GM18907 (cell line): Measurements from ENCODE around the gene PCDHB7.
"Not testable (repeated sequence)": the region's sequence is repeated elsewhere in the genome, so short reads cannot be mapped to it uniquely, and the experiment has no call there.

Experiments used
- ATAC-seq: cut with Tn5 transposase; IDR thresholded peaks from one replicate; pipeline ENCODE4 v1.9.1; 2021; ENCODE audit warnings: mild to moderate bottlenecking, moderate library complexity; ENCODE audit not compliant: unreplicated experiment

PCDHB7 gene

GRCh38 chr5:141179876-141180275, 7.4 kb downstream of the PCDHB7 start:
- ATAC-seq = not testable (repeated sequence)

GRCh38 chr5:141180313-141180712, 7.9 kb downstream of the PCDHB7 start:
- ATAC-seq = no peak

GRCh38 chr5:141182248-141182647, 9.8 kb downstream of the PCDHB7 start, which contains the start of gene PCDHB16:
TSS of gene PCDHB16 (plus strand) at chr5:141182387. CDS start at chr5:141182560, 173 bp downstream.
- ATAC-seq = no peak

GRCh38 chr5:141184117-141184855, 11.8 kb downstream of the PCDHB7 start:
- not testable (repeated sequence) for ATAC-seq

DNA sequence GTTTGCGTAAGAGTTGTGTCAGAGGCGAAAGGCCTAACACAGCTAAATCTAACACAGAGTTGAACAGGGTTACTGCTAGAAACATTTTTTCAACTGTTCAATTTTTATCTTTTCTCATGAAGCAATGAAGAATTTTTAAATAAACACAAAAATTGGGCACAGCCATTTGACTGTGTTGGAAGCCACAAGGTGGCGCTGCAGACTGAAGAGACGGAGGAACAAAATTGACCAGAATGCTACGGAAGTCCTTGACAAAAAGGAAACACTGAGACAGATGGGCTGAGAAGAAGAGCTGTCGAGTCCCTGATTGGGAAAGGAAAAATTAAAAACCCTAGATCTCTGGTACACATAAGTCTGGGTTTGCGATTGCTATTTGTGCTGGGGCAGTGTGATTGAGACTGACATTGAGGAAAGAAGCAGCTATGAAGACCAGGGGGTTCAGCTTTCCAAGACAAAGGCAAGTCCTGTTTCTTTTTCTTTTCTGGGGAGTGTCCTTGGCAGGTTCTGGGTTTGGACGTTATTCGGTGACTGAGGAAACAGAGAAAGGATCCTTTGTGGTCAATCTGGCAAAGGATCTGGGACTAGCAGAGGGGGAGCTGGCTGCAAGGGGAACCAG, 14.6 kb downstream of the PCDHB7 start, which contains the start of gene PCDHB9:
PCDHB9 (plus strand) TSS at position 265 of the 616 bp plus-strand sequence; CDS start at position 423, 158 bp downstream.
- ATAC-seq = no peak

DNA sequence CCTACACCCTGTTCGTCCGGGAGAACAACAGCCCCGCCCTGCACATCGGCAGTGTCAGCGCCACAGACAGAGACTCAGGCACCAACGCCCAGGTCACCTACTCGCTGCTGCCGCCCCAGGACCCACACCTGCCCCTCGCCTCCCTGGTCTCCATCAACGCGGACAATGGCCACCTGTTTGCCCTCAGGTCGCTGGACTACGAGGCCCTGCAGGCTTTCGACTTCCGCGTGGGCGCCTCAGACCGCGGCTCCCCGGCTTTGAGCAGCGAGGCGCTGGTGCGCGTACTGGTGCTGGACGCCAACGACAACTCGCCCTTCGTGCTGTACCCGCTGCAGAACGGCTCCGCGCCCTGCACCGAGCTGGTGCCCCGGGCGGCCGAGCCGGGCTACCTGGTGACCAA, 16.2 kb downstream of the PCDHB7 start:
- not testable (repeated sequence) for ATAC-seq

DNA sequence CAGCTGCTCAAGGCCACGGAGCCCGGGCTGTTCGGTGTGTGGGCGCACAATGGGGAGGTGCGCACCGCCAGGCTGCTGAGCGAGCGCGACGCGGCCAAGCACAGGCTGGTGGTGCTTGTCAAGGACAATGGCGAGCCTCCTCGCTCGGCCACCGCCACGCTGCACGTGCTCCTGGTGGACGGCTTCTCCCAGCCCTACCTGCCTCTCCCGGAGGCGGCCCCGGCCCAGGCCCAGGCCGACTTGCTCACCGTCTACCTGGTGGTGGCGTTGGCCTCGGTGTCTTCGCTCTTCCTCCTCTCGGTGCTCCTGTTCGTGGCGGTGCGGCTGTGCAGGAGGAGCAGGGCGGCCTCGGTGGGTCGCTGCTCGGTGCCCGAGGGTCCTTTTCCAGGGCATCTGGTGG, 16.7 kb downstream of the PCDHB7 start:
- not testable (repeated sequence) for ATAC-seq

DNA sequence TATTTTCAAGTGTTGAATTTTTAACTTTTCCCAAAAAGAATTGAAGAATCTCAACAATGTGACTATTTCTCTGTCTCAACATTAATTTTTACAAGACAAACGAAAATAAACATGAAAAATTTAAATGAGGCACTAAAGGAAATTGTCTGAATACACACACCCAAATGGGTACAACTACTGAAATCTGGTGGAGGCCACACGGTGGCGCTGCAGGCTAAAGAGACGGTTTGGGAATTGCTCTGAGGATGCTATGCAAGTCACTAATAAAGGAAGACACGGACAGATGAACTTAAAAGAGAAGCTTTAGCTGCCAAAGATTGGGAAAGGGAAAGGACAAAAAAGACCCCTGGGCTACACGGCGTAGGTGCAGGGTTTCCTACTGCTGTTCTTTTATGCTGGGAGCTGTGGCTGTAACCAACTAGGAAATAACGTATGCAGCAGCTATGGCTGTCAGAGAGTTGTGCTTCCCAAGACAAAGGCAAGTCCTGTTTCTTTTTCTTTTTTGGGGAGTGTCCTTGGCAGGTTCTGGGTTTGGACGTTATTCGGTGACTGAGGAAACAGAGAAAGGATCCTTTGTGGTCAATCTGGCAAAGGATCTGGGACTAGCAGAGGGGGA, 19.8 kb downstream of the PCDHB7 start, which contains the start of gene PCDHB10:
PCDHB10 (plus strand) TSS at position 244 of the 616 bp plus-strand sequence; CDS start at position 444, 200 bp downstream.
- no peak for ATAC-seq

DNA sequence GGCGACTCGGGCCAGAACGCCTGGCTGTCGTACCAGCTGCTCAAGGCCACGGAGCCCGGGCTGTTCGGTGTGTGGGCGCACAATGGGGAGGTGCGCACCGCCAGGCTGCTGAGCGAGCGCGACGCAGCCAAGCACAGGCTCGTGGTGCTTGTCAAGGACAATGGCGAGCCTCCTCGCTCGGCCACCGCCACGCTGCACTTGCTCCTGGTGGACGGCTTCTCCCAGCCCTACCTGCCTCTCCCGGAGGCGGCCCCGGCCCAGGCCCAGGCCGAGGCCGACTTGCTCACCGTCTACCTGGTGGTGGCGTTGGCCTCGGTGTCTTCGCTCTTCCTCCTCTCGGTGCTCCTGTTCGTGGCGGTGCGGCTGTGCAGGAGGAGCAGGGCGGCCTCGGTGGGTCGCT, 21.9 kb downstream of the PCDHB7 start:
- not testable (repeated sequence) for ATAC-seq

GRCh38 chr5:141196363-141196762, 23.9 kb downstream of the PCDHB7 start:
- no peak for ATAC-seq

GRCh38 chr5:141199359-141200235, 27.2 kb downstream of the PCDHB7 start, which contains the start of gene PCDHB11:
TSS of gene PCDHB11 (plus strand) at chr5:141199627. CDS start at chr5:141199775, 148 bp downstream.
- ATAC-seq = no peak

GRCh38 chr5:141201126-141201525, 28.7 kb downstream of the PCDHB7 start:
- ATAC-seq = not testable (repeated sequence)

GRCh38 chr5:141201646-141202045, 29.2 kb downstream of the PCDHB7 start:
- ATAC-seq = not testable (repeated sequence)

- no peak for ATAC-seq
Observed at GRCh38 chr5:141208478-141208877, 36.0 kb downstream of the PCDHB7 start, which contains the start of gene PCDHB12. TSS of gene PCDHB12 (plus strand) at chr5:141208719. CDS start at chr5:141208908, 189 bp downstream.

DNA sequence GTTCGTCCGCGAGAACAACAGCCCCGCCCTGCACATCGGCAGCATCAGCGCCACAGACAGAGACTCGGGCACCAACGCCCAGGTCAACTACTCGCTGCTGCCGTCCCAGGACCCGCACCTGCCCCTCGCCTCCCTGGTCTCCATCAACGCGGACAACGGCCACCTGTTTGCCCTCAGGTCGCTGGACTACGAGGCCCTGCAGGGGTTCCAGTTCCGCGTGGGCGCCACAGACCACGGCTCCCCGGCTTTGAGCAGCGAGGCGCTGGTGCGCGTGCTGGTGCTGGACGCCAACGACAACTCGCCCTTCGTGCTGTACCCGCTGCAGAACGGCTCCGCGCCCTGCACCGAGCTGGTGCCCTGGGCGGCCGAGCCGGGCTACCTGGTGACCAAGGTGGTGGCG, 37.8 kb downstream of the PCDHB7 start:
- ATAC-seq = not testable (repeated sequence)

DNA sequence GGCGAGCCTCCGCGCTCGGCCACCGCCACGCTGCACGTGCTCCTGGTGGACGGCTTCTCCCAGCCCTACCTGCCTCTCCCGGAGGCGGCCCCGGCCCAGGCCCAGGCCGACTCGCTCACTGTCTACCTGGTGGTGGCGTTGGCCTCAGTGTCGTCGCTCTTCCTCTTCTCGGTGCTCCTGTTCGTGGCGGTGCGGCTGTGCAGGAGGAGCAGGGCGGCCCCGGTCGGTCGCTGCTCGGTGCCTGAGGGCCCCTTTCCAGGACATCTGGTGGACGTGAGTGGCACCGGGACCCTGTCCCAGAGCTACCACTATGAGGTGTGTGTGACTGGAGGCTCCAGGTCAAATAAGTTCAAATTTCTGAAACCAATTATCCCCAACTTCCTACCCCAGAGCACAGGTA, 38.4 kb downstream of the PCDHB7 start:
- ATAC-seq = not testable (repeated sequence)

- ATAC-seq = not testable (repeated sequence)
Observed at GRCh38 chr5:141213656-141214339, 41.4 kb downstream of the PCDHB7 start, which contains the start of gene PCDHB13. TSS of gene PCDHB13 (plus strand) at chr5:141213919. CDS start at chr5:141214124, 205 bp downstream.

DNA sequence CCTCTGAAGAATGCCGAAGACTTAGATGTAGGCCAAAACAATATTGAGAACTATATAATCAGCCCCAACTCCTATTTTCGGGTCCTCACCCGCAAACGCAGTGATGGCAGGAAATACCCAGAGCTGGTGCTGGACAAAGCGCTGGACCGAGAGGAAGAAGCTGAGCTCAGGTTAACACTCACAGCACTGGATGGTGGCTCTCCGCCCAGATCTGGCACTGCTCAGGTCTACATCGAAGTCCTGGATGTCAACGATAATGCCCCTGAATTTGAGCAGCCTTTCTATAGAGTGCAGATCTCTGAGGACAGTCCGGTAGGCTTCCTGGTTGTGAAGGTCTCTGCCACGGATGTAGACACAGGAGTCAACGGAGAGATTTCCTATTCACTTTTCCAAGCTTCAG, 42.1 kb downstream of the PCDHB7 start:
- ATAC-seq = not testable (repeated sequence)

DNA sequence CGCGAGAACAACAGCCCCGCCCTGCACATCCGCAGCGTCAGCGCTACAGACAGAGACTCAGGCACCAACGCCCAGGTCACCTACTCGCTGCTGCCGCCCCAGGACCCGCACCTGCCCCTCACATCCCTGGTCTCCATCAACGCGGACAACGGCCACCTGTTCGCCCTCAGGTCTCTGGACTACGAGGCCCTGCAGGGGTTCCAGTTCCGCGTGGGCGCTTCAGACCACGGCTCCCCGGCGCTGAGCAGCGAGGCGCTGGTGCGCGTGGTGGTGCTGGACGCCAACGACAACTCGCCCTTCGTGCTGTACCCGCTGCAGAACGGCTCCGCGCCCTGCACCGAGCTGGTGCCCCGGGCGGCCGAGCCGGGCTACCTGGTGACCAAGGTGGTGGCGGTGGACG, 43.1 kb downstream of the PCDHB7 start:
- not testable (repeated sequence) for ATAC-seq

GRCh38 chr5:141216035-141216434, 43.6 kb downstream of the PCDHB7 start:
- ATAC-seq = not testable (repeated sequence)
